Skeletal muscle tissue (tissue), 4 donors: ENCODE data around the gene DBI. TPM values are rescaled to one million over a fixed set of nuclear protein-coding genes. Genes with fewer than 3 reads are reported as not detected.

ENCODE experiments used
- H3K27ac ChIP-seq: one replicate; pipeline ENCODE4 v1.7.0; 2013; ENCODE audit warnings: mild to moderate bottlenecking, low read depth, low read length, inconsistent platforms
- H3K27me3 ChIP-seq, 3 donors: one replicate each; pipeline ENCODE4 v1.7.0; 2013; ENCODE audit warnings: low read length in 3 of 3; ENCODE audit not compliant: control insufficient read depth in 3 of 3, insufficient read depth in 3 of 3
- H3K36me3 ChIP-seq, 3 donors: one replicate each; pipeline ENCODE4 v1.7.0; 2013; ENCODE audit warnings: low read length in 3 of 3; ENCODE audit not compliant: control insufficient read depth in 3 of 3, insufficient read depth in 3 of 3
- H3K4me1 ChIP-seq, 3 donors: one replicate each; pipeline ENCODE4 v1.7.0; 2013; ENCODE audit warnings: low read length in 3 of 3, mild to moderate bottlenecking in 3 of 3; ENCODE audit not compliant: control insufficient read depth in 3 of 3, insufficient read depth in 3 of 3
- H3K4me3 ChIP-seq, 3 donors: one replicate each; pipeline ENCODE4 v1.7.0; 2013; ENCODE audit warnings: low read length in 3 of 3
- H3K9ac ChIP-seq, 3 donors: one replicate each; pipeline ENCODE4 v1.7.0; 2013; ENCODE audit warnings: low read length in 3 of 3, mild to moderate bottlenecking in 3 of 3, moderate library complexity in 2 of 3, low read depth in 1 of 3
- H3K9me3 ChIP-seq, 3 donors: one replicate each; pipeline ENCODE4 v1.7.0; 2013; ENCODE audit warnings: low read length in 3 of 3; ENCODE audit not compliant: control insufficient read depth in 3 of 3
- total RNA-seq: library from RNA; depleted of rRNA; stranded (reverse); fragments of >200 nt; gene quantifications from one replicate; pipeline ENCODE4 v1.2.3, GENCODE V29; 2014
- donor health status: Osteomylitis.

Gene DBI
- total RNA-seq, 1 donor from 2014 or later = 76.7 TPM

GRCh38 chr2:119337749-119338148 lies 29.0 kb upstream of the DBI start:
- Histone ChIP-seq H3K36me3 (peaks cover 0 to 4% (median 4%) of the 10 kb centered on the region in 3 donors), H3K4me1 (no peaks in the 10 kb centered on the region), H3K9me3 (no peaks in the 10 kb centered on the region), H3K27me3 (no peaks in the 10 kb centered on the region), H3K27ac (no peak overlapping the region), H3K4me3 (no peak overlapping the region), H3K9ac (no peak overlapping the region)

- H3K9ac ChIP-seq = no peak overlapping the region
- no peaks in the 10 kb centered on the region for H3K4me1 ChIP-seq
- H3K36me3 ChIP-seq = peaks cover 0 to 4% (median 4%) of the 10 kb centered on the region in 3 donors
- H3K4me3 ChIP-seq = no peak overlapping the region
- H3K27ac ChIP-seq = no peak overlapping the region
- no peaks in the 10 kb centered on the region for H3K9me3 ChIP-seq
- no peaks in the 10 kb centered on the region for H3K27me3 ChIP-seq
Observed at GRCh38 chr2:119338272-119338671, 28.5 kb upstream of the DBI start.

GRCh38 chr2:119338826-119339561 lies 27.8 kb upstream of the DBI start:
- H3K9me3 ChIP-seq = no peaks in the 10 kb centered on the region
- H3K27me3 ChIP-seq = no peaks in the 10 kb centered on the region
- no peaks in the 10 kb centered on the region for H3K4me1 ChIP-seq
- no peak overlapping the region for H3K4me3 ChIP-seq
- no peak overlapping the region for H3K9ac ChIP-seq
- H3K36me3 ChIP-seq = peaks cover 0 to 4% (median 4%) of the 10 kb centered on the region in 3 donors
- no peak overlapping the region for H3K27ac ChIP-seq

GRCh38 chr2:119339562-119339923 lies 27.2 kb upstream of the DBI start:
- H3K4me3 ChIP-seq = no peak overlapping the region
- H3K4me1 ChIP-seq = no peaks in the 10 kb centered on the region
- no peak overlapping the region for H3K9ac ChIP-seq
- H3K27me3 ChIP-seq = no peaks in the 10 kb centered on the region
- peaks cover 0 to 4% (median 4%) of the 10 kb centered on the region in 3 donors for H3K36me3 ChIP-seq
- no peak overlapping the region for H3K27ac ChIP-seq
- H3K9me3 ChIP-seq = no peaks in the 10 kb centered on the region

- H3K4me3 ChIP-seq = no peak overlapping the region
- no peak overlapping the region for H3K27ac ChIP-seq
- H3K9ac ChIP-seq = no peak overlapping the region
- no peaks in the 10 kb centered on the region for H3K27me3 ChIP-seq
- no peaks in the 10 kb centered on the region for H3K4me1 ChIP-seq
- H3K36me3 ChIP-seq = peaks cover 0 to 4% (median 0%) of the 10 kb centered on the region in 3 donors
- no peaks in the 10 kb centered on the region for H3K9me3 ChIP-seq
Observed at GRCh38 chr2:119341684-119342083, 25.1 kb upstream of the DBI start.

GRCh38 chr2:119349289-119349688 lies 17.5 kb upstream of the DBI start:
- Histone ChIP-seq H3K4me1 (peaks cover 5 to 16% (median 10%) of the 10 kb centered on the region in 3 donors), H3K4me3 (no peak overlapping the region), H3K9ac (no peak overlapping the region), H3K27ac (no peak overlapping the region), H3K36me3 (no peaks in the 10 kb centered on the region), H3K27me3 (no peaks in the 10 kb centered on the region), H3K9me3 (no peaks in the 10 kb centered on the region)

- Histone ChIP-seq H3K27me3 (no peaks in the 10 kb centered on the region), H3K4me3 (no peak overlapping the region), H3K4me1 (peaks cover 5 to 16% (median 10%) of the 10 kb centered on the region in 3 donors), H3K9me3 (no peaks in the 10 kb centered on the region), H3K27ac (no peak overlapping the region), H3K36me3 (no peaks in the 10 kb centered on the region), H3K9ac (no peak overlapping the region)
Observed at GRCh38 chr2:119350311-119350998, 16.3 kb upstream of the DBI start.

- H3K9me3 ChIP-seq = no peaks in the 10 kb centered on the region
- H3K9ac ChIP-seq = peak overlapping the region in 1 of 3 donors; percentile 23
- no peak overlapping the region for H3K4me3 ChIP-seq
- H3K4me1 ChIP-seq = peaks cover 5 to 16% (median 13%) of the 10 kb centered on the region in 3 donors
- no peaks in the 10 kb centered on the region for H3K27me3 ChIP-seq
- H3K36me3 ChIP-seq = no peaks in the 10 kb centered on the region
- peak overlapping the region; percentile 40 for H3K27ac ChIP-seq
Observed at GRCh38 chr2:119352357-119352756, 14.4 kb upstream of the DBI start.

- no peaks in the 10 kb centered on the region for H3K27me3 ChIP-seq
- no peaks in the 10 kb centered on the region for H3K9me3 ChIP-seq
- no peak overlapping the region for H3K4me3 ChIP-seq
- H3K9ac ChIP-seq = no peak overlapping the region
- H3K36me3 ChIP-seq = no peaks in the 10 kb centered on the region
- no peak overlapping the region for H3K27ac ChIP-seq
- H3K4me1 ChIP-seq = peaks cover 5 to 20% (median 15%) of the 10 kb centered on the region in 3 donors
Observed at GRCh38 chr2:119354860-119355259, 11.9 kb upstream of the DBI start.

- H3K27ac ChIP-seq = no peak overlapping the region
- no peak overlapping the region for H3K4me3 ChIP-seq
- no peak overlapping the region for H3K9ac ChIP-seq
- H3K36me3 ChIP-seq = no peaks in the 10 kb centered on the region
- H3K4me1 ChIP-seq = peaks cover 0 to 12% (median 7%) of the 10 kb centered on the region in 3 donors
- no peaks in the 10 kb centered on the region for H3K9me3 ChIP-seq
- H3K27me3 ChIP-seq = no peaks in the 10 kb centered on the region
Observed at GRCh38 chr2:119359774-119360173, 7.0 kb upstream of the DBI start.
